ENCODE data around the gene MAGEF1. TPM values are rescaled to one million over a fixed set of nuclear protein-coding genes. Genes with fewer than 3 reads are reported as not detected.
A peak's percentile ranks its signal among the peaks of the same experiment; 100 is the strongest.

Gene MAGEF1
- total RNA-seq, 1 donor from 2014 or later = 56.3 TPM

DNA sequence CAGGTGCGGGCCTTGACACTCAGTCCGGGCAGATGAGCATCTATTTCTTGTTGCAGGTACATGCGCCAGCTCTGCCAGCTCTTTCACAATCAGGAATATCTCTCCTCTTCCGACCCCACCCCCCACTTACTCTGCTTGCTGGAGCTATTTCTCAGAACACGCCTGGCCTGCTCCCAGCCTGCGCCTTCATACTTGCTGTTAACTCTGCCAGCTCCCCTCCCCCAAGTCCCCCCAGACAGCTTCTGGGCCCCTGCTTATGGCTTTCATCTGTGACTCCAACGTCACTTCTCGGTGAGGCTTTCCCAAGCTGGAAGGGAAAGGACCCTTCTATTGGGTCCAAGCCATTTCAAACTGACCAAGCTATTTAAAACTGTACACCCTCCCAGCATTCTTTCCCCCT is 15.2 kb downstream of the MAGEF1 start:
- no peak for DNase-seq
- Mint-ChIP-seq H3K27me3 (ENCODE audit: unreplicated experiment) (peaks cover 18% of the 10 kb centered on the region), H3K4me3 (ENCODE audit: unreplicated experiment) (no peak overlapping the region), H3K36me3 (ENCODE audit: unreplicated experiment) (no peaks in the 10 kb centered on the region), H3K27ac (ENCODE audit: unreplicated experiment) (no peak overlapping the region), H3K4me1 (ENCODE audit: low read depth, unreplicated experiment) (peaks cover 43% of the 10 kb centered on the region), H3K9me3 (ENCODE audit: unreplicated experiment) (peaks cover 26% of the 10 kb centered on the region)
- no peak for TF ChIP-seq CTCF (IDR thresholded peaks at IDR 0.05; ENCODE audit: partially characterized antibody, unreplicated experiment)

GRCh38 chr3:184694716-184695115 is 17.1 kb downstream of the MAGEF1 start:
- H3K9me3 Mint-ChIP-seq (ENCODE audit: unreplicated experiment) = peaks cover 27% of the 10 kb centered on the region
- peak overlapping the region; percentile 93 for H3K27ac Mint-ChIP-seq (ENCODE audit: unreplicated experiment)
- H3K36me3 Mint-ChIP-seq (ENCODE audit: unreplicated experiment) = no peaks in the 10 kb centered on the region
- peak overlapping the region; percentile 39 for H3K4me3 Mint-ChIP-seq (ENCODE audit: unreplicated experiment)
- DNase-seq = no peak
- peaks cover 22% of the 10 kb centered on the region for H3K27me3 Mint-ChIP-seq (ENCODE audit: unreplicated experiment)
- TF ChIP-seq CTCF (IDR thresholded peaks at IDR 0.05; ENCODE audit: partially characterized antibody, unreplicated experiment) = no peak
- peaks cover 47% of the 10 kb centered on the region for H3K4me1 Mint-ChIP-seq (ENCODE audit: low read depth, unreplicated experiment)

DNA sequence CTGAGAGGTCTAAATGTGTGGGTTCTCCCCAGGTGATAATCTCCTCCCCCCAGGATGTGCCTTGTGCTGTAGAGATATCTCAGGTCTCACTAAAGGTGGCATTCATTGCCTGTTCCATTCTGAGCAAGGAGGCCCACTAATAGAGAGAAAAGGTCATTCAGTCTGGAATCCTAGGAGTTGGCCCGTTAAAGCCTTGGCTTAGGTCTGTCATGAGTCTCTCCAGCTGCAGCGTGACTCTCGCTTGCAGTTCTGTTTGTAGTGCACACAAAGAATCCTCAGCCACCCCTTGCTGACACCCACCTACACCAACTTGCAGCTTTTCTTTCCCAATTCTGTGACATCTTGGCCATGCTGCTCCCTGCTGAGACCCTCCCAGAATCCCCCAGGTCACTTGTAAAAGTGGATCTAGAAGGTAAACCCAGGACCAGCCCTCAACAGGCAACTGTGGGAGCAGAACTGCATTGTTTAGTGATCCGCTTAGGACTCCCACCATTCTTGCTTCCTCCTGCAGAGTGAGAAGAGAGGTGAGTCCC is 17.7 kb downstream of the MAGEF1 start:
- TF ChIP-seq CTCF (IDR thresholded peaks at IDR 0.05; ENCODE audit: partially characterized antibody, unreplicated experiment) = no peak
- H3K4me3 Mint-ChIP-seq (ENCODE audit: unreplicated experiment) = peak overlapping the region; percentile 18
- H3K36me3 Mint-ChIP-seq (ENCODE audit: unreplicated experiment) = no peaks in the 10 kb centered on the region
- H3K27me3 Mint-ChIP-seq (ENCODE audit: unreplicated experiment) = peaks cover 22% of the 10 kb centered on the region
- peaks cover 47% of the 10 kb centered on the region for H3K4me1 Mint-ChIP-seq (ENCODE audit: low read depth, unreplicated experiment)
- H3K27ac Mint-ChIP-seq (ENCODE audit: unreplicated experiment) = peak overlapping the region; percentile 93
- no peak for DNase-seq
- peaks cover 28% of the 10 kb centered on the region for H3K9me3 Mint-ChIP-seq (ENCODE audit: unreplicated experiment)

GRCh38 chr3:184693011-184693975 is 18.6 kb downstream of the MAGEF1 start:
- H3K4me3 Mint-ChIP-seq (ENCODE audit: unreplicated experiment) = peak overlapping the region; percentile 86
- peaks cover 22% of the 10 kb centered on the region for H3K27me3 Mint-ChIP-seq (ENCODE audit: unreplicated experiment)
- H3K27ac Mint-ChIP-seq (ENCODE audit: unreplicated experiment) = peak overlapping the region; percentile 93
- TF ChIP-seq CTCF (IDR thresholded peaks at IDR 0.05; ENCODE audit: partially characterized antibody, unreplicated experiment) = no peak
- H3K4me1 Mint-ChIP-seq (ENCODE audit: low read depth, unreplicated experiment) = peaks cover 47% of the 10 kb centered on the region
- DNase-seq = peak; percentile 90
- no peaks in the 10 kb centered on the region for H3K36me3 Mint-ChIP-seq (ENCODE audit: unreplicated experiment)
- H3K9me3 Mint-ChIP-seq (ENCODE audit: unreplicated experiment) = peaks cover 28% of the 10 kb centered on the region

Data from glutamatergic neuron (in vitro differentiated cells).